ENCODE measurements around the gene ATRN.

Gene ATRN

DNA sequence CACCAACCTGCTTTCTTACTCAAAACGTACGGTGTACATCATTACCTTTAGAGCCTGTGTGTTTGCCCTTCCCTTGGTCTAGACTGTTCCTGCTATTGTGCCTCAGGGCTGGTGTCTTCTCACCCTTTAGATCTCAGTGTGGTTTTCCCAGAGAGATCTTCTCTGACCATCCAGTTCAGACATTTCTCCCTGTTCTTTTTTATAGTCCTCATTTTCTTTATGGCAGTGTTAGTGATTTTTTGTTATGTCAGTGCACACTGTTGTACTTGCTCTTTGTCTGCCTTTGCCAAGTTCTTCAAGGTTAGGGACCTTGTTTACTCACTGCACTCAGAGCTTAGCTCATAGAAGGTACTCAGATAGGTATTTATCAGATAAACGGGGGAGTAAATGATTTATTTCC, 82.8 kb downstream of the ATRN start:
- Histone ChIP-seq H3K27me3 (ENCODE audit: insufficient read depth, low read length, poor library complexity, severe bottlenecking) (no peaks in the 10 kb centered on the region), H3K4me2 (ENCODE audit: low read depth, low read length, poor library complexity, severe bottlenecking) (no peak overlapping the region), H3K36me3 (ENCODE audit: insufficient read depth, low read length) (peaks cover 30% of the 10 kb centered on the region; the same call in 1 of the 2 replicates), H3F3A (ENCODE audit: low read depth) (no peaks in the 10 kb centered on the region), H2AFZ (ENCODE audit: low read length) (no peak overlapping the region), H4K20me1 (ENCODE audit: insufficient read depth, low read length, poor library complexity, severe bottlenecking) (no peaks in the 10 kb centered on the region), H3K9ac (ENCODE audit: low read depth, low read length, poor library complexity, severe bottlenecking) (no peak overlapping the region), H3K9me3 (ENCODE audit: insufficient read depth, low read depth, low read length) (no peaks in the 10 kb centered on the region), H3K79me2 (ENCODE audit: insufficient read depth, low read length) (no peaks in the 10 kb centered on the region), H3K4me1 (ENCODE audit: insufficient read depth, low read length, poor library complexity, severe bottlenecking) (no peaks in the 10 kb centered on the region), H3K4me3 (ENCODE audit: low read length, poor library complexity, severe bottlenecking) (no peak overlapping the region), H3K9me2 (replicated peaks; ENCODE audit: low read depth, low read length) (no peaks in the 10 kb centered on the region)
- no peak for TF ChIP-seq EZH2phosphoT487 (IDR thresholded peaks at IDR 0.05; ENCODE audit: borderline replicate concordance)
- TF ChIP-seq, protein P1, sequence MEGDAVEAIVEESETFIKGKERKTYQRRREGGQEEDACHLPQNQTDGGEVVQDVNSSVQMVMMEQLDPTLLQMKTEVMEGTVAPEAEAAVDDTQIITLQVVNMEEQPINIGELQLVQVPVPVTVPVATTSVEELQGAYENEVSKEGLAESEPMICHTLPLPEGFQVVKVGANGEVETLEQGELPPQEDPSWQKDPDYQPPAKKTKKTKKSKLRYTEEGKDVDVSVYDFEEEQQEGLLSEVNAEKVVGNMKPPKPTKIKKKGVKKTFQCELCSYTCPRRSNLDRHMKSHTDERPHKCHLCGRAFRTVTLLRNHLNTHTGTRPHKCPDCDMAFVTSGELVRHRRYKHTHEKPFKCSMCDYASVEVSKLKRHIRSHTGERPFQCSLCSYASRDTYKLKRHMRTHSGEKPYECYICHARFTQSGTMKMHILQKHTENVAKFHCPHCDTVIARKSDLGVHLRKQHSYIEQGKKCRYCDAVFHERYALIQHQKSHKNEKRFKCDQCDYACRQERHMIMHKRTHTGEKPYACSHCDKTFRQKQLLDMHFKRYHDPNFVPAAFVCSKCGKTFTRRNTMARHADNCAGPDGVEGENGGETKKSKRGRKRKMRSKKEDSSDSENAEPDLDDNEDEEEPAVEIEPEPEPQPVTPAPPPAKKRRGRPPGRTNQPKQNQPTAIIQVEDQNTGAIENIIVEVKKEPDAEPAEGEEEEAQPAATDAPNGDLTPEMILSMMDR (conservative IDR thresholded peaks at IDR 0.05; ENCODE audit: low read length), result no peak

DNA sequence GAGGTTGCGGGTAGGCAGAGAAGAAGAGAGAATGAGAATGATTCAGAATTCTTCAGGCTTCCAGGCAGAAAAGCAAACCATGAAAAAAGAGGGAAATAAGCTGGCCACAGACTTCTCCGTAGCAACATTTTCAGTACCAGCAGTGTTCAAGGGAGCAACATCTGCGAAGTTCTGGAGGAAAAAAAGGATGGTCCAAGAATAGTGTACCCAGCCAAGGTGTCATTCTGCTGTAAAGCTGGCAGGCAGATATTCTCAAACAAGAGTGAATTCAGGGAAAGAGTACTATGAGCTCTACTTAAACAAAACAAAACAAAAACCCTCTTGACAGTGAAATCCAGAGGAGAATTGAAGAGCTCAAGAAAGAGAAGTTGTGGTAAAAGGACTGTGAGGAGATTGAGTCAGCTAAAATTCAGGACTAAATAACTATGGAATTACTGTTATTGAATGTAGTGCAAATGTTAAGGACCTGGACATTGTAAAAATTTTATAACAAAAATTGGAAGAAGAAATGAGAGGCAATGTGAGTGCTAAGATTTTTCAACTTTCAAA, 86.5 kb downstream of the ATRN start:
- Histone ChIP-seq H3K9ac (ENCODE audit: low read depth, low read length, poor library complexity, severe bottlenecking) (no peak overlapping the region), H3K9me3 (ENCODE audit: insufficient read depth, low read depth, low read length) (no peaks in the 10 kb centered on the region), H3K4me3 (ENCODE audit: low read length, poor library complexity, severe bottlenecking) (no peak overlapping the region), H3K4me1 (ENCODE audit: insufficient read depth, low read length, poor library complexity, severe bottlenecking) (no peaks in the 10 kb centered on the region), H3K79me2 (ENCODE audit: insufficient read depth, low read length) (no peaks in the 10 kb centered on the region), H2AFZ (ENCODE audit: low read length) (no peak overlapping the region), H3K9me2 (replicated peaks; ENCODE audit: low read depth, low read length) (no peaks in the 10 kb centered on the region), H3F3A (ENCODE audit: low read depth) (no peaks in the 10 kb centered on the region), H3K36me3 (ENCODE audit: insufficient read depth, low read length) (peaks cover 9% of the 10 kb centered on the region; the same call in 1 of the 2 replicates), H3K27me3 (ENCODE audit: insufficient read depth, low read length, poor library complexity, severe bottlenecking) (no peaks in the 10 kb centered on the region), H3K4me2 (ENCODE audit: low read depth, low read length, poor library complexity, severe bottlenecking) (no peak overlapping the region), H4K20me1 (ENCODE audit: insufficient read depth, low read length, poor library complexity, severe bottlenecking) (no peaks in the 10 kb centered on the region)
- TF ChIP-seq, protein P1 (conservative IDR thresholded peaks at IDR 0.05; ENCODE audit: low read length), result no peak
- no peak for TF ChIP-seq EZH2phosphoT487 (IDR thresholded peaks at IDR 0.05; ENCODE audit: borderline replicate concordance)

DNA sequence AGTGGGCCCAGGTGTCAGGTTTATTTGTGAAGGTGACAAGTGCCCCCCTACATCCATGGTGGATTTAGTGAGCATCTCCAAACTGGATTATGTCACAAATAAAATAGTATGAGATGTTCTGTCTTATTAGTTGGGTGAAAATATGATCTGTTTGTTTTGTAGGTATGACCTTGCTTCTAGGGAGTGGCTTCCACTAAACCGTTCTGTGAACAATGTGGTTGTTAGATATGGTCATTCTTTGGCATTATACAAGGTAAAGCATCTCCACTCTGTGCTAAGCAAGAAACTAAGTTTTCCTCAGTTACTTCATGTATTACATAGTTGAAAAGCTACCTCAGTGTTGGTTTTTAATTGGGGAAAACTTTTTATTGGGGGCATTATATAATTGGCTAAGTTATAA, 88.4 kb downstream of the ATRN start:
- Histone ChIP-seq H4K20me1 (ENCODE audit: insufficient read depth, low read length, poor library complexity, severe bottlenecking) (no peaks in the 10 kb centered on the region), H3K36me3 (ENCODE audit: insufficient read depth, low read length) (peaks cover 12% of the 10 kb centered on the region; the same call in 1 of the 2 replicates), H3K9ac (ENCODE audit: low read depth, low read length, poor library complexity, severe bottlenecking) (no peak overlapping the region), H3K4me3 (ENCODE audit: low read length, poor library complexity, severe bottlenecking) (no peak overlapping the region), H3K4me2 (ENCODE audit: low read depth, low read length, poor library complexity, severe bottlenecking) (no peak overlapping the region), H3K79me2 (ENCODE audit: insufficient read depth, low read length) (no peaks in the 10 kb centered on the region), H3F3A (ENCODE audit: low read depth) (no peaks in the 10 kb centered on the region), H3K9me3 (ENCODE audit: insufficient read depth, low read depth, low read length) (no peaks in the 10 kb centered on the region), H3K27me3 (ENCODE audit: insufficient read depth, low read length, poor library complexity, severe bottlenecking) (no peaks in the 10 kb centered on the region), H3K9me2 (replicated peaks; ENCODE audit: low read depth, low read length) (no peaks in the 10 kb centered on the region), H3K4me1 (ENCODE audit: insufficient read depth, low read length, poor library complexity, severe bottlenecking) (no peaks in the 10 kb centered on the region), H2AFZ (ENCODE audit: low read length) (no peak overlapping the region)
- TF ChIP-seq EZH2phosphoT487 (IDR thresholded peaks at IDR 0.05; ENCODE audit: borderline replicate concordance), result no peak

DNA sequence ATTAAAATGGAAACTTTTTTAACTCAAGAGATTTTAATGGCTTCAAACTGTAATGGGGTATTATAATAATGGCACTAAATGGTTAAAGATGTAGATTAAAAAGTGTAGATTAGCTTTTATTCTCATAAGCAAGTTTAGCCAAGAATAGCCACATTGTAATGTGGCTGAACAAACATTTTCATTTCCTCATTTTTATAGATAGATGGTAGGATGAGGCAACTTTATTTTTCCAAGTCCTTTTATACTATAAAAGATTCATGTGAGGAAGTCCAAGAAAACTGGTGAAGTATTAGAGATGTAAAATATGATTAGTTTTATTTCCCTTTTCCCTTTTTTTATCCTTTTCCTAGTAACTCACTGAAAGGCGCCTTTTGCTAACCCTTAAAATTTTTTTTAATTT, 88.8 kb downstream of the ATRN start:
- Histone ChIP-seq H3K9me2 (replicated peaks; ENCODE audit: low read depth, low read length) (no peaks in the 10 kb centered on the region), H3K27me3 (ENCODE audit: insufficient read depth, low read length, poor library complexity, severe bottlenecking) (no peaks in the 10 kb centered on the region), H3K9me3 (ENCODE audit: insufficient read depth, low read depth, low read length) (no peaks in the 10 kb centered on the region), H2AFZ (ENCODE audit: low read length) (no peak overlapping the region), H3K4me3 (ENCODE audit: low read length, poor library complexity, severe bottlenecking) (no peak overlapping the region), H3K4me1 (ENCODE audit: insufficient read depth, low read length, poor library complexity, severe bottlenecking) (no peaks in the 10 kb centered on the region), H3K79me2 (ENCODE audit: insufficient read depth, low read length) (no peaks in the 10 kb centered on the region), H3K4me2 (ENCODE audit: low read depth, low read length, poor library complexity, severe bottlenecking) (no peak overlapping the region), H3K9ac (ENCODE audit: low read depth, low read length, poor library complexity, severe bottlenecking) (no peak overlapping the region), H3F3A (ENCODE audit: low read depth) (no peaks in the 10 kb centered on the region), H3K36me3 (ENCODE audit: insufficient read depth, low read length) (peaks cover 13% of the 10 kb centered on the region; the same call in 1 of the 2 replicates), H4K20me1 (ENCODE audit: insufficient read depth, low read length, poor library complexity, severe bottlenecking) (no peaks in the 10 kb centered on the region)
- TF ChIP-seq, protein P1 (conservative IDR thresholded peaks at IDR 0.05; ENCODE audit: low read length), result no peak
- no peak for TF ChIP-seq EZH2phosphoT487 (IDR thresholded peaks at IDR 0.05; ENCODE audit: borderline replicate concordance)

Data from Loucy (cell line).